Measurements from ENCODE around the gene SERPINE1. TPM values are rescaled to one million over a fixed set of nuclear protein-coding genes. Genes with fewer than 3 reads are reported as not detected.
"Not testable (repeated sequence)": the region's sequence is repeated elsewhere in the genome, so short reads cannot be mapped to it uniquely, and the experiment has no call there.

The SERPINE1 gene
- total RNA-seq (2014; rRNA removed; shearing (Covaris generic)), result 4.6 and 5.0 TPM in 2 replicates

DNA sequence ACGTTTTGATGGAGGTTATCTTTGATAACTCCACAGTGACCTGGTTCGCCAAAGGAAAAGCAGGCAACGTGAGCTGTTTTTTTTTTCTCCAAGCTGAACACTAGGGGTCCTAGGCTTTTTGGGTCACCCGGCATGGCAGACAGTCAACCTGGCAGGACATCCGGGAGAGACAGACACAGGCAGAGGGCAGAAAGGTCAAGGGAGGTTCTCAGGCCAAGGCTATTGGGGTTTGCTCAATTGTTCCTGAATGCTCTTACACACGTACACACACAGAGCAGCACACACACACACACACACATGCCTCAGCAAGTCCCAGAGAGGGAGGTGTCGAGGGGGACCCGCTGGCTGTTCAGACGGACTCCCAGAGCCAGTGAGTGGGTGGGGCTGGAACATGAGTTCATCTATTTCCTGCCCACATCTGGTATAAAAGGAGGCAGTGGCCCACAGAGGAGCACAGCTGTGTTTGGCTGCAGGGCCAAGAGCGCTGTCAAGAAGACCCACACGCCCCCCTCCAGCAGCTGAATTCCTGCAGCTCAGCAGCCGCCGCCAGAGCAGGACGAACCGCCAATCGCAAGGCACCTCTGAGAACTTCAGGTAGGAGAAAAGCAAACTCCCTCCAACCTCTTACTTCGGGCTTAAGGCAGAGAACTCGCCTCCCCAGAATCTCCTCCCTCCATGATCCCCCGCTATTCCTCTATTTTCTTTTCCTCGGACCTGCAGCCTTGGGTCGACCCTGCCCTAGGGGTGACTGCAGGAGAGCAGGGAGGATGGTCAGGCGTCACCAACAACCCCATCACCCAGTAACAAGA lies at the start of gene SERPINE1:
SERPINE1 (plus strand) TSS at position 454 of the 809 bp plus-strand sequence. CDS start 1,290 bp downstream, outside the sequence.
- peak; percentile 73 for DNase-seq (ENCODE audit: low spot score)

DNA sequence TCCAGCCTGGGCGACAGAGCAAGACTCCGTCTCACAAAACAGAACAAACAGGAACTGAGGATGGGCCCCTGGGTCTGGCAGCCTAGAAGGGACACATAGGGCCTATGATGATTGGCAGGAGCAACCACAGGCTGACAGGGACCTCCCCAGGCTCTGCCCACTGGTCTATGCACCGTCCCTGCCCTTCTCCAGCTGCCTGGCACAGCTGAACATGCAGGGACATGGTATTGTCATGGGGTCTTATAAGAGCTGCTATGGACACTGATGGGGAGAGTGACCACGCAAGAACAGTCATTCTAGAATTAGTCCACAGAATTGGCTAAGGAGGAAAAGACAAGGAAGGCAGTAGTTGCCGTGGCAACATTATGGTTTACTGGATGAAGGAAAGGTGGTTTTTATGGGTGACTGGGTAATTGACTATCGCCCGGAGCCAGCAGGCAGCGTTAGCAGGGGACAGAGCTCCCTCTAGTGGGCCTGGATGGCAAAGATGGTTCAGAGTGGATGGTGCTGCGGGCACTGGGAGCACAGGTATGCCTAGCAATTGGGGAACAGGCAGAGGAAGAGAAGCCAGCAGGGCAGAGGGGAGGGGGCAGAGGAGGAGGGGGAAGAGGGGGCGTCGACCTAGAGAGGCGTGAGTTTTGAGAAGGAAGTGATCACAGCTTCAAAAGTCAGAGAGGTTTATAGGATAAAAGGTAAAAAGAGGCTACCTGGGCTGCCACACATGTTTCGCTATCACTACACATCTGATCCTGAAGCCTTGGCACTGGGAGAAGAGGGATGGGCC lies 49.4 kb upstream of the SERPINE1 start:
- peak; percentile 98 for DNase-seq (ENCODE audit: low spot score)

DNA sequence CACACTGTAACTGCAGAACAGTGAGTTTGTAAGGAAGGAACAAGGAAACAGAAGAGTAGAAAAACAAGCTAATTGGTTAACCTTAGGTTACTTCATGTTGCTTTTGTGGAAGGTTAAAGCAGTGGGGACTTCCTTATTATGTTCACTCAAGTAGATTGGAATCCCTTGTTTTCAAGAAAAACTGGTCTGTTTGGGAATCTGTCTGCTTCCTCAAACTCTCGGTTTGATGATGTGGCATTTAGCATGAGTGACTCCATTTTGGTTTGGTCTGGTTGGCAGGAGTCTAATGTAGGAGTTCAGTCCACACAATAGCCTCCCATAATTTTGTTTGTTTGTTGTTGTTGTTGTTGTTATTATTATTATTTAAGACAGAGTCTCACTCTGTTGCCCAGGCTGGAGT lies 45.5 kb upstream of the SERPINE1 start:
- DNase-seq (ENCODE audit: low spot score), result no peak

DNA sequence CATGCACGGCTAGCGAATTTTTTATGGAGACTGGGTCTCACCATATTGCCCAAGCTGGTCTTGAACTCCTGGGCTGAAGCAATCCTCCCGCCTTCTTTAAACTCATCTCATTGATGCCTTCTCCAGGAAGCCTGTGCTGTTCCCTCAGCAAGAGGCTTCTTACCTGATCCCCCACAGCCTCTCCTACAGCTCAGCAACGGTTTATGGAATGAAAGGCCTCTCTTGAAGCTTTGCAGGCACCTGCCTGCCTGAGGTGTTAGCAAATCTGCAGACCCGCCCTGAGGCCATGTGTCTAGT lies 42.1 kb upstream of the SERPINE1 start:
- DNase-seq (ENCODE audit: low spot score), result no peak

DNA sequence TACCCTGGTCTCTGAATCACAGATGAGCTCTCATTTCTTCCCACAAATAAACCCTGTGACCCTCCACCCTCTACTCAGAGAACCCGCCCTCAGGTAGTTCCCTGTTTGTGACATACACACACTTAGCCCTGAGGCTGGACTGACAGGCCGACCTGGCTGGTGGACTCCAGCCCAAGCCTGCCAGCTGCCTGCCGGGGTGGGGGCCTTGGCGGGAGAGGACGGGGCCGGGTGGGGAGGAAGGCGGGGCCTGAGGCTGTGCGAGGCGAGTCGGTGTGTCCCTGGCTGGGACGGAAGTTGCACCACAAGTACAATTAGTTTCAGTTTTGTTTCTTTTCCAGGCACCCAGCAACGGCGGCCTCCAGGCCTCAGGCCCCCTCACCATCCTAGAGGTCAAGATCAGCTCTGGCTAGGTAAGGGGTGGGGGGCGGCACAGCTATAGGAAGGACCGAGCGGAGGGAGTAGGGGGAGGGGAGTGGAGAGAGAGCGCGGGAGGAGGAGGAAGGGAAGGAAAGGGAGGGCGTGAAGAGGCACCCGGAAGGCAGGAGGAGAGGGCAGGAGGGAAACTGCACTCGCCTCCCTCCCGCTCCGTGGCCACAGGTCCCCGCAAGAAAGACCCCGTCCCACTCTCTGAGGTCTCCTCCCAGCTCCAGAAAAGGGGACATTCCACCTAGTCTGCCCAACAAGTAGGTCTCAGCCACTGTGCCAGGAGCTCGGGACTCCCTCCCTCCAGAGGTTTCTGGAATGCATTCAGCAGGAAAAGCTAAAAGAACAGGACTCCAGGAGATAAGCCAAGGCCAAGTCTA lies 41.5 kb upstream of the SERPINE1 start, which contains the start of gene TRIM56:
TRIM56 (plus strand) TSS at position 320 of the 803 bp plus-strand sequence. CDS start 1,832 bp downstream, outside the sequence.
- DNase-seq (ENCODE audit: low spot score), result peak; percentile 89

DNA sequence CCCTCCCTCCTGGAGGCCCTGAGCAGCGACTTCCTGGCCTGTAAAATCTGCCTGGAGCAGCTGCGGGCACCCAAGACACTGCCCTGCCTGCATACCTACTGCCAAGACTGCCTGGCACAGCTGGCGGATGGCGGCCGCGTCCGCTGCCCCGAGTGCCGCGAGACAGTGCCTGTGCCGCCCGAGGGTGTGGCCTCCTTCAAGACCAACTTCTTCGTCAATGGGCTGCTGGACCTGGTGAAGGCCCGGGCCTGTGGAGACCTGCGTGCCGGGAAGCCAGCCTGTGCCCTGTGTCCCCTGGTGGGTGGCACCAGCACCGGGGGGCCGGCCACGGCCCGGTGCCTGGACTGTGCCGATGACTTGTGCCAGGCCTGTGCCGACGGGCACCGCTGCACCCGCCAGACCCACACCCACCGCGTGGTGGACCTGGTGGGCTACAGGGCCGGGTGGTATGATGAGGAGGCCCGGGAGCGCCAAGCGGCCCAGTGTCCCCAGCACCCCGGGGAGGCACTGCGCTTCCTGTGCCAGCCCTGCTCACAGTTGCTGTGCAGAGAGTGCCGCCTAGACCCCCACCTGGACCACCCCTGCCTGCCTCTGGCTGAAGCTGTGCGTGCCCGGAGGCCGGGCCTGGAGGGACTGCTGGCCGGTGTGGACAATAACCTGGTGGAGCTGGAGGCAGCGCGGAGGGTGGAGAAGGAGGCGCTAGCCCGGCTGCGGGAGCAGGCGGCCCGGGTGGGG lies 39.4 kb upstream of the SERPINE1 start:
- DNase-seq (ENCODE audit: low spot score), result no peak

DNA sequence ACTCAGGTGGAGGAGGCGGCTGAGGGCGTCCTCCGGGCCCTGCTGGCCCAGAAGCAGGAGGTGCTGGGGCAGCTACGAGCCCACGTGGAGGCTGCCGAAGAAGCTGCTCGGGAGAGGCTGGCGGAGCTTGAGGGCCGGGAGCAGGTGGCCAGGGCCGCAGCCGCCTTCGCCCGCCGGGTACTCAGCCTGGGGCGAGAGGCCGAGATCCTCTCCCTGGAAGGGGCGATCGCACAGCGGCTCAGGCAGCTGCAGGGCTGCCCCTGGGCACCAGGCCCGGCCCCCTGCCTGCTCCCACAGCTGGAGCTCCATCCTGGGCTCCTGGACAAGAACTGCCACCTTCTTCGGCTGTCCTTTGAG lies 38.9 kb upstream of the SERPINE1 start:
- no peak for DNase-seq (ENCODE audit: low spot score)

DNA sequence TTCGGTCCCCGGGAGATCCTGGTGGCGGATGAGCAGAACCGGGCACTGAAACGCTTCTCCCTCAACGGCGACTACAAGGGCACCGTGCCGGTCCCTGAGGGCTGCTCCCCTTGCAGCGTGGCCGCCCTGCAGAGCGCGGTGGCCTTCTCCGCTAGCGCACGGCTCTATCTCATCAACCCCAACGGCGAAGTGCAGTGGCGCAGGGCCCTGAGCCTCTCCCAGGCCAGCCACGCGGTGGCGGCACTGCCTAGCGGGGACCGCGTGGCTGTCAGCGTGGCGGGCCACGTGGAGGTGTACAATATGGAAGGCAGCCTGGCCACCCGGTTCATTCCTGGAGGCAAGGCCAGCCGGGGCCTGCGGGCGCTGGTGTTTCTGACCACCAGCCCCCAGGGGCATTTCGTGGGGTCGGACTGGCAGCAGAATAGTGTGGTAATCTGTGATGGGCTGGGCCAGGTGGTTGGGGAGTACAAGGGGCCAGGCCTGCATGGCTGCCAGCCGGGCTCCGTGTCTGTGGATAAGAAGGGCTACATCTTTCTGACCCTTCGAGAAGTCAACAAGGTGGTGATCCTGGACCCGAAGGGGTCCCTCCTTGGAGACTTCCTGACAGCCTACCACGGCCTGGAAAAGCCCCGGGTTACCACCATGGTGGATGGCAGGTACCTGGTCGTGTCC lies 37.9 kb upstream of the SERPINE1 start:
- no peak for DNase-seq (ENCODE audit: low spot score)

DNA sequence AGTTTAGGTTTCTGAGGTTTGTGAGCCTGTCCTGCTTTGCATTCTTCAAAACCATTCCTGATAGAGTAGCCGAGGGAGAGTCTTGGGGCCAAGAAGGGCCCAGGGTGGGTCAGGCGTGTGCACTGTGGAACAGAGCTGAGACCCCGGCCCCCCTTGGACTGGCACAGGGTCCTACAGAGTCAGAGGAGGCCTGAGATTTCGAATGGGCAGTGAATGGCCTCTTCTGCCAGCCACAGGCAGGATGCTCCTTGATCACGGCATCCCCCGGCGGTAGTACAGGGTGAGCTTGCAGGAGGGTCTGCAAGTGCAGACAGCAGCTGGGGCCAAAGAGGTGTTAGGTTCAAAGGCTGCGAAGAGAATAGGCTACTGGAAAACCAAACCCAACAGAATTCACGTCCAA lies 37.0 kb upstream of the SERPINE1 start:
- no peak for DNase-seq (ENCODE audit: low spot score)

DNA sequence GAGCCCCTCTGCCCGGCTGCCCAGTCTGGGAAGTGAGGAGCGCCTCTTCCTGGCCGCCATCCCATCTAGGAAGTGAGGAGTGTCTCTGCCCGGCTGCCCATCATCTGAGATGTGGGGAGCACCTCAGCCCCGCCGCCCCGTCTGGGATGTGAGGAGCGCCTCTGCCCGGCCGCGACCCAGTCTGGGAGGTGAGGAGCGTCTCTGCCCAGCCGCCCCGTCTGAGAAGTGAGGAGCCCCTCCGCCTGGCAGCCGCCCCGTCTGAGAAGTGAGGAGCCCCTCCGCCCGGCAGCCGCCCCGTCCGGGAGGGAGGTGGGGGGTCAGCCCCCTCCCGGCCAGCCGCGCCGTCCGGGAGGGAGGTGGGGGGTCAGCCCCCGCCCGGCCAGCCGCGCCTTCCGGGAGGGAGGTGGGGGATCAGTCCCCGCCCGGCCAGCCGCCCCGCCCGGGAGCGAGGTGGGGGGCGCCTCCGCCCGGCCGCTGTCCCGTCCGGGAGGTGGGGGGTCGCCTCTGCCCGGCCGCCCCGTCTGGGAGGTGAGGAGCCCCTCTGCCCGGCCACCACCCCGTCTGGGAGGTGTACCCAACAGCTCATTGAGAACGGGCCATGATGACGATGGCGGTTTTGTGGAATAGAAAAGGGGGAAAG lies 34.5 kb upstream of the SERPINE1 start:
- not testable (repeated sequence) for DNase-seq (ENCODE audit: low spot score)

DNA sequence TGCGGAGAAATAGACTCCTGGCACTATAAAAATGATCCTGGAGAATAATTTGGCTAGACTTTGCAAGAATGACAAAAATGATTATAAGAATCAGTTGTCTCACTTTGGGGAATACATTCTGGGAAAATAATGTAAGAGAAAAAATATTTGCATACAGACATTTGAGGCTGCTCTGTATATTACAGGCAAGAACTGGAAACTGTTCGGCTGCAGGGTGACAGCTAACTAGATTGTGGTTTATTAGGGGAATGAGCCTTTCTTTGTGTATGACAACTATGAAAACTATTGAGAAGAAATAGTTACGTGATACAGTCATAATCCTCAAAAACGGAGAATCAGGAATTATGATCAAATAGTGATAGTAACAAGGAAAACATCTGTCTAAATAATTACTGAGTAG lies 33.0 kb upstream of the SERPINE1 start:
- no peak for DNase-seq (ENCODE audit: low spot score)

DNA sequence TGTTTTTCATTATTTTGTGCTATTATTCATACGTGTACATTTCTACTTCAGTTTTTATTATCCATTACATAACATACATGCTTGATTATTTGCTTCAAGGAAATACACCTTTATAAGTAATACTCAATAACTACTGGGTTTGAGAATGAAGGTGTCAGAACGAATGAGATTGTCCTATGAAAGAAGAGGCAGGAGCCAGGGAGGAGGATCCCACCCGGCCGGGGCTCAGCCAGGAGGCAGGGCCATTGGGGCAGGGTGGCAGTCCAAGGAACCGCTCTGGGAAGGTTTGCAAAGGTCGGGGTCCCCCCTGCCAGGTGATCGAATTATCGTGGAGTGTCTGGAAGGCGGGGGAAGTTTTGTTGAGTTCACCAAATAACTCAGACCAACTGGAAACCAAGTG lies 32.5 kb upstream of the SERPINE1 start:
- no peak for DNase-seq (ENCODE audit: low spot score)

DNA sequence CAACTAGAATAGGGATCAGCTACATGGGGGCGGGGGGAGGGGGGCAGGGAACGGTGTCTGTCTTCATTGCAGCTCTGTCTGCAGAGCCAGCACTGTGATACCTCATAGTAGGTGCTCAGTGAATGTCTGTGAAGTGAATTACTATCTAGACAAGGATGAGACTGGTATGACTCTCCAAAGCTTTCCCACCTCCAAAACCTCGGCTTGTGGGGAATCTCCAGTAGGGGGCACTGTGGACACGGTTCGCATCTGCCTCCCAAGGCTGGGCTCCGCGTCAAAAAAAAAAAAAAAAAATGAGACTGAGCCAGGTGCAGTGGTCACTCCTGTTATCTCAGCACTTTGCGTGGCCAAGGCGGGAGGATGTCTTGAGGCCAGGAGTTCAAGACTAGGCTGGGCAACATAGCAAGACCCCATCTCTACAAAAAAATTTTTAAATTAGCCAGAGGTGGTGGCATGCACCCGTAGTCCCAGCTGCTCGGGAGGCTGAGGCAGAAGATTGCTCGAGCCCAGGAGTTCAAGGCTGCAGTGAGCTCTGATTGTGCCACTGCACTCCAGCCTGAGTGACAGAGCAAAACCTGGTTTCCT lies 32.0 kb upstream of the SERPINE1 start:
- DNase-seq (ENCODE audit: low spot score), result peak; percentile 75

DNA sequence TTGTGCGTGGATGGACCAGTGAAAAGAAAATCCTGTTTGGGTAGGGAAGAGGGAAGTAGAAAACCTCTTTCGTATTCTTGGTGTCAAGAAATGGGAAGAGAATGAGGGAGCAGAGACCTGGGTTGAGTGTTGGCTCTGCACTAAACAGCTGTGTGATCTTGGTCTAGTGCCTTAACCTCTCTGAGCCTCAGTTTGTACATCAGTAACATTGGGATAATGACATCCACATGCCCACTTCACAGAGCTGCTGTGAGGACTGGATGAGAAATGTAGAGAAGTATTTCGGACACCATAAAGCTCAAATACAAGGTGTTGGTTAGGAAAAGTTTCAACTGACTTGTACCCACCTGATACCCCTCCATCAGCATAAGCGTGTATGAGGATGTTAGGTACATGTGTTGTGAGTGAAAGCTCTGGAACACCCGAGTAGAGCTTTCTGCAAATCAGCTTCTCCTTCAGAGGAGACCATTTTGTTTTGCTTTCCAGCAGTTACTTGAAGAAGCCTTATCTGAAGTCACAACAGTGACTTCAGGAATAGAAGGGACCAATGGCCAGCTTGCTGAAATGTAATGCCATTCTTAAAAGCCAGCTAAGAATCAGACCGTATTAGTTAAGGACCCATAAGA lies 30.5 kb upstream of the SERPINE1 start:
- no peak for DNase-seq (ENCODE audit: low spot score)

DNA sequence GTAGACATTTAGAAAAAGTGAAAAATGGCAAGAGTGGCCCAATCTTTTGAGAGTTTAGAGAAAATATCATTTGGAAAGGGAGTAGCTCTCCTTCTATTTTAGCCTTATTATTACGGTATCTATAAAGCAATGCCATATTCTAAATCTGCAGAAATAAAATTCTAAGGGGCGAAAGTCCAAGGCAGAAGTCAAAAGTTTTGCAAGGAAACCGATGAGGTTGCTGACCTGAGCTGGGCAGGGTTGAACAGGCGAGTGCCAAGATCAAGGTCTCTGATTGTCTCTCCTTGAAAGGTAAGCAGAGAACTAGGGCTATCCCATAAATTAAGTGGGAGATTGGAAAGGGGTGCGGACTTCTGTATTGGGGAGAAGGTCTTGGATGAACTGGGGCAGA lies 30.0 kb upstream of the SERPINE1 start:
- DNase-seq (ENCODE audit: low spot score), result no peak

DNA sequence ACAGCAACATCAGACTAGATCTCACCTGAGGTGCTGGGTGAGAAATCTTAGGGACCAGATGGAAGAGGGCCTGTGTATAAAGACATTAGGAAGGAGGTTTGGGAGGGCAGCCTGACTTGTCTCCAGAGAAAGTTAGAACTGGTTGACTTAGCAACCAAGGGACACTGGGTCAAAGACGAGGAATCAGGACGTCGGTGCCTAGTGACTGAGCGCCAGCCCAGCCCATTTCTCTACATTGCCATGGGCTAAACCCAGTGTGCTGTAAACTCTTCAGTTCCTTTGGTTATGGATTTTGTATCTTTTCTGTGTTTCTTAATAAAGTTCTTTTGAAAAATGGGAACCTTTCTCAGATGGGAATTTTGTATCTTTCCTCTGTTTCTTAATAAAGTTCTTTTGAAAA lies 29.3 kb upstream of the SERPINE1 start:
- DNase-seq (ENCODE audit: low spot score), result no peak

DNA sequence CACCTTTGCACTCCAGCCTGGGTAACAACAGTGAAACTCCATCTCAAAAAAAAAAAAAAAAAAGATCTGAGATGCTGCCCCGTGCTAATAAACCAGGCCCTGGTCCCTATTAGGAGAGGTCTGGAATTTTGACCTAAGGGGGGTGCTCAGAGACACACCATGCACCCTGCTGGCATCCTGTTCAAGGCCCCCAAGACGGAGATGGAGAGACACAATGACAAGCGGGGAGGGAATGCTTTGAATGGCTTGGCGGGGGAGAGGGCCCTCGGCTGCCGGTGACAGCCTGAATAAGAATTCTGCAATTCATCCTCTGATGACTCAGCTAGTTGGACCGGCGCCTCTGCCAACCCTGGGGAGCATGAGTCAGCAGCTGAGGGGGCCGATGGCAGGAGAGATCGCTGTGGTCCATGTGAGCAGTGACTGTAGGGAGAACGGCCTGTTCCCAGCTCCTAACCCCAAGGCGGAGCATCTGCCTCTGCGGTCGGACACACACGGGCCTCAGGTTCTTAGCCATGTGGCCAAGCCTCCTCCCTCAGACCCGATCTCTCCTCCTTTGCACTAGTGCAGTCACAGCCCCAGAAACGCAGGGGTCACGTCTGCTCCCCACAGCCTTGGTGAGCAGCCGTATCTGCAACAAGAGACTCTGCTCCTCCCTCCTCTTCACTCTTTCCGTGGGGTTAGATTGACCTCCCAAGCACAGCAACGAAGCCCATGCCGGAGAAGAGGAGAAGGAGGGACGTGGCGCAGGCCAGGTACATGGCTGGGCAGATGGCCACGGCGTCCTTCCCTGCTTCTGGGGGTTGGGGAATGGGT lies 26.7 kb upstream of the SERPINE1 start:
- DNase-seq (ENCODE audit: low spot score), result peak; percentile 87
